HG03571 (cell line): ENCODE data around the gene PRKACB.
A peak's percentile ranks its signal among the peaks of the same experiment; 100 is the strongest.
"Not testable (repeated sequence)": the region's sequence is repeated elsewhere in the genome, so short reads cannot be mapped to it uniquely, and the experiment has no call there.

Experiments
- ATAC-seq: cut with Tn5 transposase; IDR thresholded peaks from one replicate; pipeline ENCODE4 v1.9.1; 2021; ENCODE audit not compliant: unreplicated experiment

The PRKACB gene

GRCh38 chr1:84143796-84144565 lies at the start of gene PRKACB:
Gene PRKACB (plus strand): TSS chr1:84144271. CDS start chr1:84144362, 91 bp downstream.
- ATAC-seq, result peak; percentile 90

- ATAC-seq, result no peak
Observed at GRCh38 chr1:84095308-84095707, 48.8 kb upstream of the PRKACB start.

GRCh38 chr1:84096176-84096575 lies 47.9 kb upstream of the PRKACB start:
- ATAC-seq, result no peak

GRCh38 chr1:84101204-84101603 lies 42.9 kb upstream of the PRKACB start:
- ATAC-seq, result no peak

GRCh38 chr1:84103197-84103992 lies 40.7 kb upstream of the PRKACB start:
- no peak for ATAC-seq

GRCh38 chr1:84107538-84107937 lies 36.5 kb upstream of the PRKACB start:
- not testable (repeated sequence) for ATAC-seq

- ATAC-seq, result no peak
Observed at GRCh38 chr1:84107955-84108354, 36.1 kb upstream of the PRKACB start.

- no peak for ATAC-seq
Observed at GRCh38 chr1:84108900-84109578, 35.0 kb upstream of the PRKACB start.

GRCh38 chr1:84110629-84111028 lies 33.4 kb upstream of the PRKACB start:
- no peak for ATAC-seq

GRCh38 chr1:84116558-84116957 lies 27.5 kb upstream of the PRKACB start:
- no peak for ATAC-seq

GRCh38 chr1:84117868-84118267 lies 26.2 kb upstream of the PRKACB start:
- ATAC-seq, result no peak

- no peak for ATAC-seq
Observed at GRCh38 chr1:84121360-84121759, 22.7 kb upstream of the PRKACB start.

- peak; percentile 54 for ATAC-seq
Observed at GRCh38 chr1:84122780-84123382, 21.2 kb upstream of the PRKACB start.

GRCh38 chr1:84133479-84133878 lies 10.6 kb upstream of the PRKACB start:
- no peak for ATAC-seq

- ATAC-seq, result no peak
Observed at GRCh38 chr1:84135341-84135740, 8.7 kb upstream of the PRKACB start.

GRCh38 chr1:84141182-84142003 lies 2.7 kb upstream of the PRKACB start:
- ATAC-seq, result no peak

- no peak for ATAC-seq
Observed at GRCh38 chr1:84145068-84145467, 997 bp downstream of the PRKACB start.

GRCh38 chr1:84146411-84147032 lies 2.5 kb downstream of the PRKACB start:
- no peak for ATAC-seq

- ATAC-seq, result no peak
Observed at GRCh38 chr1:84148758-84149157, 4.7 kb downstream of the PRKACB start.

GRCh38 chr1:84152649-84153056 lies 8.6 kb downstream of the PRKACB start:
- peak; percentile 80 for ATAC-seq
